NCI-H2081 treated with DMSO at 0.1 percent for 48 hours (cell line): Measurements from ENCODE around the gene PDE1C.
"Not testable (repeated sequence)": the region's sequence is repeated elsewhere in the genome, so short reads cannot be mapped to it uniquely, and the experiment has no call there.

Experiments used
- DNase-seq: peaks from one replicate; lab custom pipeline; 2025; lab: John Stamatoyannopoulos, UW

Gene PDE1C

GRCh38 chr7:32043688-32044087 is 26.5 kb downstream of the PDE1C start:
- DNase-seq = no peak

- no peak for DNase-seq
Observed at GRCh38 chr7:32042900-32043299, 27.3 kb downstream of the PDE1C start.

GRCh38 chr7:32039000-32039756 is 31.0 kb downstream of the PDE1C start:
- no peak for DNase-seq

GRCh38 chr7:32037650-32038198 is 32.5 kb downstream of the PDE1C start:
- no peak for DNase-seq

- DNase-seq = no peak
Observed at GRCh38 chr7:32036557-32036956, 33.6 kb downstream of the PDE1C start.

GRCh38 chr7:32034052-32034451 is 36.2 kb downstream of the PDE1C start:
- DNase-seq = no peak

GRCh38 chr7:32033006-32033405 is 37.2 kb downstream of the PDE1C start:
- DNase-seq = no peak

GRCh38 chr7:32032211-32032610 is 38.0 kb downstream of the PDE1C start:
- DNase-seq = no peak

GRCh38 chr7:32030904-32031692 is 39.1 kb downstream of the PDE1C start:
- DNase-seq = no peak

- no peak for DNase-seq
Observed at GRCh38 chr7:32026083-32026425, 44.2 kb downstream of the PDE1C start.

GRCh38 chr7:32025381-32026082 is 44.7 kb downstream of the PDE1C start:
- DNase-seq = no peak

GRCh38 chr7:32023376-32023775 is 46.8 kb downstream of the PDE1C start:
- no peak for DNase-seq

GRCh38 chr7:32022966-32023365 is 47.2 kb downstream of the PDE1C start:
- no peak for DNase-seq

- DNase-seq = no peak
Observed at GRCh38 chr7:32020551-32021159, 49.6 kb downstream of the PDE1C start.

- DNase-seq = no peak
Observed at GRCh38 chr7:32018845-32019578, 51.2 kb downstream of the PDE1C start.

- no peak for DNase-seq
Observed at GRCh38 chr7:32015133-32015532, 55.1 kb downstream of the PDE1C start.

- DNase-seq = not testable (repeated sequence)
Observed at GRCh38 chr7:32013471-32013870, 56.7 kb downstream of the PDE1C start.

GRCh38 chr7:32005577-32005976 is 64.6 kb downstream of the PDE1C start:
- DNase-seq = no peak

GRCh38 chr7:32001948-32002347 is 68.3 kb downstream of the PDE1C start:
- DNase-seq = no peak

- no peak for DNase-seq
Observed at GRCh38 chr7:31997423-31997822, 72.8 kb downstream of the PDE1C start.

- DNase-seq = no peak
Observed at GRCh38 chr7:31995134-31995533, 75.1 kb downstream of the PDE1C start.
